ENCODE data around the gene ANKRD39.

- no peak for TF ChIP-seq CTCF (conservative IDR thresholded peaks at IDR 0.05; ENCODE audit: low read depth, low read length)
- TF ChIP-seq EZH2 (IDR thresholded peaks at IDR 0.05; ENCODE audit: borderline replicate concordance, low read depth, low read length, poor library complexity, severe bottlenecking): no peak
These were observed 38.2 kb upstream of the ANKRD39 start for GRCh38 chr2:96895746-96896651.

Measured in A673 (cell line).